Limb (tissue), 2 donors: ENCODE measurements around the gene ROBO3.

Source experiments
- DNase-seq, 2 donors: peaks; one replicate each; pipeline ENCODE4 v3.0.0-alpha.2; 2016; ENCODE audit errors: extremely low spot score in 2 of 2

Gene ROBO3

DNA sequence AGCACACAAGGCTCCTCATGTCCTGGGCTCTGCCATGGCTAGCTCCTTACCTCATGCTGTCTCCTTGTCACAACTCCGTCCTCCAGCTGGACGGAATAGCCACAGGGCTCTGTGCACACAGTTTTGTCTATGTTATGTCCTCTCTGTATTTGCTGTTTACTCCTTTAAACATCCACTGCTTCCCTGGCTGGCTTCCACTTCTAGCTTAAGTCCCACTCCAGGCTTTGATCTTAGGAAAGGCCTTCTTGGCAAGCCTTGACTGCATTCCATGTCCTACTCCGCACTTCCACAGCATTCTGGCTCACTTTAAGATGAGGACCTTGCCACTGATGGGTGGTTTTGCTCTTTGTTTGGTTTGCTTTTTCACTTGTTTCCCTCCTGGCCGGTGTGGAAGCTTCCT is 22.9 kb upstream of the ROBO3 start:
- DNase-seq: no peak

DNA sequence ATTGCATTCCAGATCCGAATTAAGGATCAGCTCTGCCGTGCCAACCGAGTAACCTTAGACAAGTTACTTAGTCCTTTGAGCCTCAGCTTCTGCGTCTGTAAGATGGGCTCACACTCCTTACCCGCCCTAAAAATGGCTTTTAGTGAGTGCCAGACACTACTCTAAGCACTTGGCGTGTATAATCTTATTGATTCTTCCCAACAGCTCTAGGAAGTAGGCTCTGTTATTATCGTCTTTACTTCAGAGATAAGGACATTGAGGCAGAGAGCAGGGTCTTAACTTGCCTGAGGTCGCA is 21.7 kb upstream of the ROBO3 start:
- no peak for DNase-seq

GRCh38 chr11:124844664-124845079 is 20.6 kb upstream of the ROBO3 start:
- no peak for DNase-seq

DNA sequence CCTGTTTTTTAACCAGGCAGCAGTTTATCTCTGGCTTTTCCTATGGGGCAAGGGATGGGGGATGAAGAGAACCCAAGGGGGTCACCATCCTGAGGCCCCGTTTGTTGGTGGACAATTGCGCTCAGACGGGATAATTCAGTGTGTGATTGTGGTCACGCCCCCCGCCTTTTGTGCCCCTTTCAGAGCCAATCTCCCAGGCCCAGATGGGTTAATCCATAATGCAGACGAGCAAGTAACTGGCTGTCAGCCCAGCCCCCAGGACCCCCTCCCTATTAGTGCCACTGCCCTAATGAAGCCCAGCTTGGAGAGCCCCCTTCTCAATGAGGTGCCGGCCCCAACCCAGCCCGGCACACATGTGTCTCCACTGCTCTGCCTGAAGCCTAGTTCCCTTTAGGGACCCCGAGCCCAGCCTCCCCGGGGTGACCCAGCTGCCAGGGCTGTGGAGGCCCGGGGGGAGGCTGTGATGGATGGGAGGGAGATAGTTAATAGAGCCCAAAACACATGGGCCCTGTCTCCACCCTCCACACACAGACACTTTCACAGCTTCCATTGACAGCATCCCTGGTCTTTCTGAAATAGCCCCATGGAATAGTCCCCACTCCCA is 19.1 kb upstream of the ROBO3 start:
- DNase-seq: peak in 1 of 2 donors; percentile 38

- no peak for DNase-seq
Observed at GRCh38 chr11:124859171-124859570, 6.1 kb upstream of the ROBO3 start.

DNA sequence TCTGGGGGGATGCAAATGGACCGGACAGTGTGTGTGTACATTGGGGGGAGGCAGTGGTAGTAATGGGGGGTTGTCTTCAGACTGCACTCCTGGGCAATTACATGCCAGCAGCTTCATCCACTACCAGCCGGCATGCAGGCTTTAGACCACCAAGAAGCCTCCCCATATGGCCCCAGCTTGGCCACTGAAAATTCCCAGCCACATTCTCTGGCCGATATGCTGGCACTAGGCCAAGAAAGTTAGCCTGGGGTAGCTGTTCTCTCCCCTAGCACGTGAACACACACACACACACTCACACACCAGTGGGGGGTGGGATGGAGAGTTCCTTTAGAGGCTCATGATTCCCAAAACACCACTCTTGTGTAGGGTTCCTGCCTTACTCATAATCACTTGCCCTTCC is 3.6 kb upstream of the ROBO3 start:
- DNase-seq: no peak

DNA sequence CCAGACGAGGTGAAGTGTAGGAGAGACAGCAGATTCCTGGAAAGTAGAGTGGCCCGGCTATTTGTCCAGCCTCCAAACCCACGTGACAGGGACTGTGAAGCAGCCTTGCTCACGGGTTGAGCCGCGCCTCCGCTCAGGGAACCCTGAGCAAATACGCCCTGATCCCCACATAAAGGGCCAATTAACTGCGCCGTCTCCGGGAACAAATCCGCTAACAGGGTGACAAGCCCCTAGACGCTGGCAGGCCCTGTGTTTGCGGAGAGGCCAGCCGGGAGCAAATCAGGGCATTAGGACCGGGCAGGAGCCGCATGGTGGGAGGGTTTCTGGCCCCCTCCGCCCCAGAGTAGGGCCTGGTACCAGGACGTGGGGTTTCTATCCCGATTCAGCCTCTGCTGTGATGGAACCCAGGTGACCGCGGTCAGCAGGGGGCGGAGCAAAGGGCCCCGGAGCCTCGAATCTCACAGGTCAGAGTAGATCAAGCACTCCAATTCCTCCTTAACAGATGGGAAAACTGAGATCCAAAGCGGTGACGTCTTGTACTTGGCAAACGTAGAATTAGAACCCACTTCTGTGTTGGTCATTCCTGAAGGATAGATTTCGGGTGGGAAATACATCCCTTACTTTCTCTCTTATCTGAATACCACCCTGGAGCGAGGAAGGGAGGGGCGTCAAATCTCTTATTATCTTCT is 2.0 kb upstream of the ROBO3 start:
- DNase-seq: peak in 1 of 2 donors; percentile 46

- peak in 1 of 2 donors; percentile 38 for DNase-seq
Observed at GRCh38 chr11:124863826-124864165, 1.4 kb upstream of the ROBO3 start.

DNA sequence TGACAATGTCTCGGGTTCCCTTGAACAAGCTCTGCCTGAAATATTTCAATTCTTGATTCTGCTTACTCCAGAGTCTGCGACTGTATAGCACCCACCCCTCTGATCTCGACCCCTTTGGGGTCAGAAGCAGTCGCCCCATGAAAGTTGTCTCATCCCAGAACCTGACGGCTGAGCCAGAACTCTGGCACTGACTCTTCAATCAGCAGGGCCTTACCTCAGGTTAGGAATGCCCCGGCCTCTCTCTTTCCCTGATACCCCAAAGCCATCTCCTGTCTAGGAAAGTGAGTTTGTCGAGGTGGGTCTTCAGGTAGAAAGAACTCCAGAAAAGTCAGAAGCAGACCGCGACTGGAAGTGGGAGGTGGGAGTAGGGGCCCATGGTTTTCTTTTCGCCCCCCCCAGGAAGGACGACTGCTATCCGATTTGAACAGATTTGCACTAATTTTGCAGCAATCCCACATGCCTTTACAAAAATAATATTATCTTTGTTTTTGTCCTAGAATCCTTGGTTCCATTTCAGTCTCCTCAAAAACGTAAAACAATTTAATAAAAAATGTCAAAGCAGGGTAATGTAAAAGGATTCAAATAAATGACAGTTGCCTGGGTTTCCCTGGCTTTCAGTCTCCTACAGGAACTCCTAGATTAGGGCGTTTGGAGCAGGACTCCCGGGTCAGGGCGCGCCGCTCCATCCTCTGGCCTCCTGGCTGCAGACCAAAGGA is 898 bp upstream of the ROBO3 start:
- DNase-seq: no peak

- DNase-seq: peak in 1 of 2 donors; percentile 30
Observed at GRCh38 chr11:124864892-124865180, 396 bp upstream of the ROBO3 start.

GRCh38 chr11:124865902-124866851 is 945 bp downstream of the ROBO3 start:
- peak; percentile 24 to 78 for DNase-seq

GRCh38 chr11:124867700-124868099 is 2.5 kb downstream of the ROBO3 start:
- peak; percentile 34 to 63 for DNase-seq

GRCh38 chr11:124868331-124869274 is 3.4 kb downstream of the ROBO3 start:
- DNase-seq: peak in 1 of 2 donors; percentile 39

GRCh38 chr11:124869331-124869730 is 4.1 kb downstream of the ROBO3 start:
- DNase-seq: no peak

DNA sequence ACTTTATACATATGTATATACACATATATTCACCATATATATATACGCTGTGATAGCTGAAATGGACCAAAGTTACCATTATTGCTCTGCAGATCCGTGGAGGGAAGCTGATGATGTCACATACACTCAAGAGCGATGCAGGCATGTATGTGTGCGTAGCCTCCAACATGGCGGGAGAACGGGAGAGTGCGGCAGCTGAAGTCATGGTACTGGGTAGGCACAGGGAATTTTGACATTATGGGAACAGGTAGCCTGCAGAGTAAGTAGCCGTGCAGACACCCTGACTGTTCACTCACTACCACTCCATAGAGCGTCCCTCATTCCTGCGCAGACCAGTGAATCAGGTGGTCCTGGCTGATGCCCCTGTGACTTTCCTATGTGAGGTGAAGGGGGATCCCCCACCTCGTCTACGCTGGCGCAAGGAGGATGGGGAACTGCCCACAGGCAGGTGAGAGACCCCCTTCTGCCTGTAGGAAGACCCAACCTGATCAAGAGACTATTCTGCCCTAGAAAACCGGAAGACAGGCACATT is 4.7 kb downstream of the ROBO3 start:
- DNase-seq: no peak

GRCh38 chr11:124870430-124870829 is 5.2 kb downstream of the ROBO3 start:
- no peak for DNase-seq

DNA sequence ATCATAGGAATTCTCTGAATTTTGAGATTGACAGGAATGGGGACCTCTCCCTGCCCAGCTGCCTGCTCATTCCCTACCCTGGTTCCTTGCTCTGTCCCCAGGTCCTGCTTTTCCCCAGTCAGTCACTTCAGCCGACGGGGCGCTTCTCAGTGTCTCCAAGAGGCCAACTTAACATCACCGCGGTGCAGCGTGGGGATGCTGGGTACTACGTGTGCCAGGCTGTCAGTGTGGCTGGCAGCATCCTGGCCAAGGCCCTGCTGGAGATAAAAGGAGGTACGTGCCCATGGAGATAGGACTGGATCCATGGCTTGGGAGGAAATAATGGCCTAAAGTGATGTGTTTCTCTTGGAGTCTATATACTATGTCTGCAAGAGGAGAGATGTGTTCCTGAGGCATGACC is 7.0 kb downstream of the ROBO3 start:
- DNase-seq: no peak

DNA sequence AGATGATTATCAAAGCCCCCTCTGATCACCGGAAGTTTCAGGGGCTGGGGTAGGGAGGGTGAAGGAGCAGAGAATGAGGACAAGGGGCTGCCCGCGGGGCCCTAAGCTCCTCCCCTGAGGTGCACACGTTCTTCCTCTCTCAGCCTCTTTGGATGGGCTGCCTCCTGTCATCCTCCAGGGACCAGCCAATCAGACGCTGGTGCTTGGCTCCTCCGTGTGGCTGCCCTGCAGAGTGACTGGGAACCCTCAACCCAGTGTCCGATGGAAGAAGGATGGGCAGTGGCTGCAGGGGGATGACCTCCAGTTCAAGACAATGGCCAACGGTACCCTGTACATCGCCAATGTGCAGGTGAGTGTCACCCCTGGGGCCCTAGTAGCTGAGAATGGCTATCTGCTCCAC is 7.5 kb downstream of the ROBO3 start:
- no peak for DNase-seq

DNA sequence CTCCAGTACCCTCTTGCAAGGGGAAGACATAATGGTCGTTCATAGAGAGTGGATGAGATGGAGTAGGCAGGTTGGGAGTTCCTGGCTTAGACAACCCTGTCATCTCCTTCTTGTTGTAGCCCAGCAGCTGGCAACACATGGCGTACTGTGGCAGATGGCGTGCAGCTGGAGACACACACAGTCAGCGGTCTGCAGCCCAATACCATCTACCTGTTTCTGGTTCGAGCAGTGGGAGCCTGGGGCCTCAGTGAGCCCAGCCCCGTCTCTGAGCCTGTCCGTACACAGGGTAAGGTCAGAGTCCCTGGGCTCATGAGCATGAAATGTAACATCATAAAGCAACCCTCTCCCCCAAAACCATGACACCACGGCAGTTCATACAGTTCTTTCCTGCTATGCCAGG is 8.7 kb downstream of the ROBO3 start:
- peak in 1 of 2 donors; percentile 38 for DNase-seq

DNA sequence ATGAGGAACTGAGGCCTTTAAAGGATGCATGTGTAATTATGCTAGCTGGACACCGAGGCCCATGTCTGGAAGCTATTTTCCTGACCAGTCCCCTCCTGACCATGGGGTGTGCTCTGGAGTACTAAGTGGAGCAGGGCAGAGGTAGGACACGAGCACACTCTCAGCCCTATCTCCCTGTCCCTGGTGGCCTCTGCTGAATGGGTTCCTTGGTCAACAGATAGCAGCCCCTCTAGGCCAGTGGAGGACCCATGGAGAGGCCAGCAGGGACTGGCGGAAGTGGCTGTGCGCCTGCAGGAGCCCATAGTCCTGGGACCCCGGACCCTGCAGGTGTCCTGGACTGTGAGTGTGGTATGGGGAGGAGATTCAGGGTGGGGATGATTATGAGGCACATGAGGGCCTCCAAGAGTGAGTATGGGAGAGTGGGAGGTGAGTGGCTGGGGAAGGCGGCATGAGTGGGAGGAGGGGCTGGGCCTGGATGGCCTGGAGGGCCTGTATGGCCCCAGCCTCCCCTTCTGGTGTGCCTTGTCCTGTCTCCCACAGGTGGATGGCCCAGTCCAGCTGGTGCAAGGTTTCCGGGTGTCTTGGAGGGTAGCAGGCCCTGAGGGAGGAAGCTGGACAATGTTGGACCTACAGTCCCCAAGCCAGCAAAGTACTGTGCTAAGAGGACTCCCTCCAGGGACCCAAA is 9.5 kb downstream of the ROBO3 start:
- no peak for DNase-seq
